ENCODE data around the gene DDX24. TPM values are rescaled to one million over a fixed set of nuclear protein-coding genes. Genes with fewer than 3 reads are reported as not detected.

DDX24 gene
- total RNA-seq, 4 donors from 2014 or later = 66.2 to 210 (median 72.5) TPM

GRCh38 chr14:94113908-94114588 lies 33.0 kb upstream of the DDX24 start:
- H3K27ac ChIP-seq = peak overlapping the region in 3 of 4 donors; percentile 17 to 47 (median 41)
- peak in 1 of 3 donors; percentile 27 for DNase-seq
- no peaks in the 10 kb centered on the region for H3K36me3 ChIP-seq
- H3K9me3 ChIP-seq = peaks cover 0 to 2% (median under 1%) of the 10 kb centered on the region in 4 donors
- no peaks in the 10 kb centered on the region for H3K27me3 ChIP-seq
- TF ChIP-seq, protein P1, sequence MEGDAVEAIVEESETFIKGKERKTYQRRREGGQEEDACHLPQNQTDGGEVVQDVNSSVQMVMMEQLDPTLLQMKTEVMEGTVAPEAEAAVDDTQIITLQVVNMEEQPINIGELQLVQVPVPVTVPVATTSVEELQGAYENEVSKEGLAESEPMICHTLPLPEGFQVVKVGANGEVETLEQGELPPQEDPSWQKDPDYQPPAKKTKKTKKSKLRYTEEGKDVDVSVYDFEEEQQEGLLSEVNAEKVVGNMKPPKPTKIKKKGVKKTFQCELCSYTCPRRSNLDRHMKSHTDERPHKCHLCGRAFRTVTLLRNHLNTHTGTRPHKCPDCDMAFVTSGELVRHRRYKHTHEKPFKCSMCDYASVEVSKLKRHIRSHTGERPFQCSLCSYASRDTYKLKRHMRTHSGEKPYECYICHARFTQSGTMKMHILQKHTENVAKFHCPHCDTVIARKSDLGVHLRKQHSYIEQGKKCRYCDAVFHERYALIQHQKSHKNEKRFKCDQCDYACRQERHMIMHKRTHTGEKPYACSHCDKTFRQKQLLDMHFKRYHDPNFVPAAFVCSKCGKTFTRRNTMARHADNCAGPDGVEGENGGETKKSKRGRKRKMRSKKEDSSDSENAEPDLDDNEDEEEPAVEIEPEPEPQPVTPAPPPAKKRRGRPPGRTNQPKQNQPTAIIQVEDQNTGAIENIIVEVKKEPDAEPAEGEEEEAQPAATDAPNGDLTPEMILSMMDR (IDR thresholded peaks at IDR 0.05) = no peak
- H3K4me3 ChIP-seq = no peak overlapping the region
- peaks cover 0 to 37% (median 3%) of the 10 kb centered on the region in 4 donors for H3K4me1 ChIP-seq

DNA sequence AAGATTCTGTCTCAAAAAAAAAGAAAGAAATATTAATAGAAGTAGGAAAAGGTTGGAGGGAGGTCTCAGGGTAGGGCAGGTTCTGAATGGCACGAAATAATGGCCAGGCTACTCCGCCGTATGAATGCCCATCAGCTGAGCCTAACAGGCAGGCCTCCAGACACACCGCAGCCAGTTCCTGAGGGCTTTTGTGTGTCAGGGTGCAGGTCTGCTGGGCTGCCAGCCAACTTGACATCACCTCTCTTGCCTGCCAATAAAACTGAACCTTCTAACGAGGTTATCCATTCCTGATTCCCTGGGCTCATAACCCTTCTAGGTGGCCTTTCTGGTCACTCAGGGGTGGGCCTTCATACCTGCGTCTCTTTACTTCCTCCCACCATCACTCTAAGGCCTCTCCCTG lies 32.5 kb upstream of the DDX24 start:
- peak overlapping the region in 3 of 4 donors; percentile 17 to 47 (median 41) for H3K27ac ChIP-seq
- no peak for TF ChIP-seq POLR2A (IDR thresholded peaks at IDR 0.05)
- TF ChIP-seq, protein P1 (IDR thresholded peaks at IDR 0.05) = no peak
- peak in 1 of 3 donors; percentile 68 for DNase-seq
- no peaks in the 10 kb centered on the region for H3K36me3 ChIP-seq
- H3K4me3 ChIP-seq = no peak overlapping the region
- peaks cover 0 to 37% (median 3%) of the 10 kb centered on the region in 4 donors for H3K4me1 ChIP-seq
- H3K9me3 ChIP-seq = no peaks in the 10 kb centered on the region
- no peaks in the 10 kb centered on the region for H3K27me3 ChIP-seq

- Histone ChIP-seq H3K9me3 (no peaks in the 10 kb centered on the region), H3K36me3 (no peaks in the 10 kb centered on the region), H3K4me3 (no peak overlapping the region), H3K27ac (peak overlapping the region in 2 of 4 donors; percentile 47 to 66), H3K27me3 (no peaks in the 10 kb centered on the region), H3K4me1 (peaks cover 0 to 37% (median 3%) of the 10 kb centered on the region in 4 donors)
- TF ChIP-seq, protein P1 (IDR thresholded peaks at IDR 0.05) = no peak
- TF ChIP-seq POLR2A (IDR thresholded peaks at IDR 0.05) = no peak
- peak in 1 of 3 donors; percentile 42 for DNase-seq
Observed at GRCh38 chr14:94113073-94113472, 32.1 kb upstream of the DDX24 start.

DNA sequence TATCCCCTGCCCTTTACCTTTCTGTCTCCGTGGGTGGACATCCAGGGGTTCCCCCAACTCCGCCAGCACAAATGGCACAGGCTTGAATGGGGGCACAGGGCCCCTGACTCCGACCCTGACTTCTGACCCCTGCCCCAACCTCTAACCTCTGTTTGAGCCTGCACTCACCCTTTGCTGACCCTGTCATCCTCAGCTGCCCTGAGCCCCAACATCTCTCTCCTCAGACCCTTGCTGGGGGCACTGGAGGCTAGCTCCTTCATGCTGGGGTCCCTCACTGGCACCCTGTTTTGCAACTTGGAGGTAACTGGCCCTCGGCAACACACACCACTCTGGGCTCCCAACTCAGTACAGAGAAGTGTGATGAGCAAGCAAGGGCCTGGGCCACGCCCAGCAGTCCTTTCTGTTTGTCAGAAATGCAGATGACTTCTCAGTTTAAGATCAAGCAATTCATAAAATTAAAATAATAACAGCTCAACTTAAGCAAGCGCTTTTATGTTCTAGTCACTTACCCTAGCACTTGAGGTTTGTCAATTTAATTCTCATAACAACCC lies 31.6 kb upstream of the DDX24 start:
- DNase-seq = peak in 1 of 3 donors; percentile 52
- Histone ChIP-seq H3K4me1 (peaks cover 0 to 37% (median 3%) of the 10 kb centered on the region in 4 donors), H3K36me3 (no peaks in the 10 kb centered on the region), H3K27ac (peak overlapping the region in 3 of 4 donors; percentile 47 to 74 (median 66)), H3K9me3 (no peaks in the 10 kb centered on the region), H3K4me3 (peak overlapping the region in 2 of 4 donors; percentile 37 to 45), H3K27me3 (no peaks in the 10 kb centered on the region)
- TF ChIP-seq POLR2A (IDR thresholded peaks at IDR 0.05) = no peak
- TF ChIP-seq, protein P1 (IDR thresholded peaks at IDR 0.05) = no peak

DNA sequence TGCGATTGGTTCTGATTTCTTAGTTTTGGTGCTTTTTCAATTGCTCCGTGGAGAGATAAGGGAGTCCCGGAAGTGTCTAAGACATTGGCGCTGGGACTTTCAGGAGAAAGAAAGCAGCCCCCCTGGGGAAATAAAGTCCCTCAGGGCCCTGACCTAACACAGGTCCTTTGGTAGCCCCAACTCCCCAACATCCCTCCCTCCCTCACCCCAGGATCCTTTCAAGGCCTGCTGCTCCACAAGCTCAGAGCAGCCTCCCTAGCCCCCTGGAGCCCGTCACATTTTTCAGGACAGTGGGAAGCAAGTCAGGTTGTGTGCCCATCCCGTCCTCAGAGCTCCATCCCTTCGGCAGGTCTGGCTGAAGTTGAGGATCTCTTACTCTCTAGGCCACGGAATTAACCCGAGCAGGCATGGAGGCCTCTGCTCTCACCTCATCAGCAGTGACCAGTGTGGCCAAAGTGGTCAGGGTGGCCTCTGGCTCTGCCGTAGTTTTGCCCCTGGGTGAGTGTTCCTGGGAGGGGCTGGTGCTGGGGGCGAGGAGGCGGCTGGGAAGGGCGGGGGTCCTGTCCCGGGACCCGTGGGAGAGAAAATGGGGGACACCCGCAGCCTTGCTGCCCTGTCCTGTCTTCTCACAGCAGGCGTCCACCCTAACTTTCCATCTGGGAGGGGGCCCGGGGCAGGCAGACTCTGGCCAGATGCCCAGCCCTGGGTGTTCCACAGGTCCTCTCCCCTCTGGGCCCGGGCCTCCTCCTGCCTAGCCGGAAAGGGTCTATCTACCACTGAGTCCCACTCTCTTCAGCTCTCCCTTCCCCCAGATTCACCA lies 30.5 kb upstream of the DDX24 start:
- DNase-seq = peak in 1 of 3 donors; percentile 42
- Histone ChIP-seq H3K4me3 (peak overlapping the region; percentile 24 to 60 (median 35)), H3K27ac (peak overlapping the region; percentile 58 to 94 (median 76)), H3K36me3 (no peaks in the 10 kb centered on the region), H3K9me3 (no peaks in the 10 kb centered on the region), H3K4me1 (peaks cover 0 to 37% (median 3%) of the 10 kb centered on the region in 4 donors), H3K27me3 (no peaks in the 10 kb centered on the region)
- TF ChIP-seq, protein P1 (IDR thresholded peaks at IDR 0.05) = no peak
- TF ChIP-seq POLR2A (IDR thresholded peaks at IDR 0.05) = no peak
